H7 (cell line): ENCODE measurements around the gene RBMS1. TPM values are rescaled to one million over a fixed set of nuclear protein-coding genes. Genes with fewer than 3 reads are reported as not detected.

ENCODE experiments used
- DNase-seq: peaks from one replicate; pipeline ENCODE4 v3.0.0; 2012
- H3K27me3 ChIP-seq: 2 replicates; pipeline ENCODE4 v1.6.0; 2011; ENCODE audit warnings: mild to moderate bottlenecking, low read length; ENCODE audit not compliant: control insufficient read depth, insufficient read depth
- H3K36me3 ChIP-seq: replicated peaks from 2 replicates; pipeline ENCODE4 v1.5.1; 2011; ENCODE audit warnings: low read length; ENCODE audit not compliant: control insufficient read depth, insufficient read depth
- H3K4me3 ChIP-seq: 2 replicates; pipeline ENCODE4 v1.5.1; 2011; ENCODE audit warnings: low read depth, mild to moderate bottlenecking, control low read depth, low read length, moderate library complexity; ENCODE audit not compliant: insufficient read depth
- total RNA-seq: library from RNA; depleted of rRNA; stranded (reverse); fragments of >200 nt; shearing (Covaris generic); gene quantifications from 2 replicates; pipeline ENCODE4 v1.2.3, GENCODE V29; 2014

Gene RBMS1
- total RNA-seq, 1 experiment from 2014 or later: 46.7 TPM

DNA sequence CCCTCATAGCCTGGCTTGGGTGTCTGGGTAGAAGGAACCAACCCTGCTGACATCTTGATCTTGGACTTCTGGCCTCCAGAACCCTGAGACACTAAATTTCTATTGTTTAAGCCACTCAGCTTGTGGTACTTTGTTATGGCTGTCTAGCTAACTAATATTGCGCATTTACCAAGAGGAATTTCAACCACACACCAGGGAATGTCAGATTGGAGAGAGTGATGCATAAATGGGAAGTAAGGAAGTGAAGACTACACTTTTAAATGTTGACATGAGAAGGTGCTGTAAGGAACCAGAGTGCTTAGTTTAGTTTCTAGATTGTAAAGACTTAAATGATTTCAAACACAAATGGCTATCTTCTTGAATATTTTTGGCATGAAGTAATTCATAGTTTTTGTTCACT, 194.6 kb downstream of the RBMS1 start:
- DNase-seq: no peak
- Histone ChIP-seq H3K36me3 (no peaks in the 10 kb centered on the region), H3K27me3 (no peaks in the 10 kb centered on the region), H3K4me3 (no peak overlapping the region)

DNA sequence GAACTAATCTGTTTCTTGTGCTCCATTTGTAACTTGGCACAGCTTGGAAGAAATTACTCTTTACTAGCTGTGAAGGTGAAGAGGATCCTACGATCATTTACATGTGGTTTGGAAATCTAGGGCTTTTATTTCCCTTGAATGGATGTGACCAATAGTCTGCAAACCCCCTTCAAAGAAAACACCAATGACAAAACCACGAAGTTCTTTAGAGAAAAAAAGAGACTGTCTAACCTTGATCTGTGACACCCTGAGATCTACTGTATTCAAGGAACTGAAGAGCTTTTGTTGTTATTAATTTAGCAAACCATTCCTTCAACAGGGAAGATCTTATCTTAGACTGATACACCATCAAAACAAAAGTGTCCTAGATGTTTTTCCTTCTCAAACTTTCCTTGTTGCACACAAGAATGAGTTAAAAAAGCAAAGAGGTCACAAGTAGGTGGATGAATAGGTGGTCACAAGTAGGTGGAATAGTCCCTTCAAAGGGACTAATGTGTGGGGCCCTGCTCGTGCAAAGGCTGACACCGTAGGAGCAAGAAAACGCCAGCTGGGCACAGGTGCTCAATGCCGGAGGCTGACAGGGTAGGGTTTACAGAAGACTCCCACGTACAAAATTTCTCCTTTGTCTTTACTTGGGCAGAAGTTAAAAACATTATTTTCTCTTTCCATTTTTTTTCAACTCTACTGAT, 197.9 kb downstream of the RBMS1 start:
- Histone ChIP-seq H3K4me3 (no peak overlapping the region), H3K27me3 (no peaks in the 10 kb centered on the region), H3K36me3 (no peaks in the 10 kb centered on the region)
- DNase-seq: no peak

DNA sequence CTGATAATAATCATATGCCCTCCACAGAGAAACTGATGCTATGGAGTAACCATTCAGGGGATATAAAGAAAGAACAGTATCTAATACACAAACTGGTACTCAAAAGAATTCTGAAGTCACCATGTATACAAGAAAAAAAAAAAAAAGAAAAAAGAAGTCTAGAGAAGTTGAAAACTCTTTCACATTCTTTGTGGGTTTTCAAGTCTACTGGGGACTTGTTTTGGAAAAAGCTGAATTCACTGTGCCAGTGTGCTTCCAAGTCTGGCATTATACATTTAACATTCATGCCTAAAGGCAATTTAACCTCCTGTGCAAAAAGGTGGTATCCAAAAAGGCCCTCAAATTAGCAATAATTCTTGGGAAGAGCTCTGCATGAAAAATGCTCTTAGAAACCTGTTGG, 198.7 kb downstream of the RBMS1 start:
- H3K36me3 ChIP-seq: no peaks in the 10 kb centered on the region
- H3K4me3 ChIP-seq: no peak overlapping the region
- no peak for DNase-seq
- no peaks in the 10 kb centered on the region for H3K27me3 ChIP-seq

GRCh38 chr2:160294339-160294803, 199.2 kb downstream of the RBMS1 start:
- Histone ChIP-seq H3K4me3 (no peak overlapping the region), H3K27me3 (no peaks in the 10 kb centered on the region), H3K36me3 (no peaks in the 10 kb centered on the region)
- DNase-seq: no peak

DNA sequence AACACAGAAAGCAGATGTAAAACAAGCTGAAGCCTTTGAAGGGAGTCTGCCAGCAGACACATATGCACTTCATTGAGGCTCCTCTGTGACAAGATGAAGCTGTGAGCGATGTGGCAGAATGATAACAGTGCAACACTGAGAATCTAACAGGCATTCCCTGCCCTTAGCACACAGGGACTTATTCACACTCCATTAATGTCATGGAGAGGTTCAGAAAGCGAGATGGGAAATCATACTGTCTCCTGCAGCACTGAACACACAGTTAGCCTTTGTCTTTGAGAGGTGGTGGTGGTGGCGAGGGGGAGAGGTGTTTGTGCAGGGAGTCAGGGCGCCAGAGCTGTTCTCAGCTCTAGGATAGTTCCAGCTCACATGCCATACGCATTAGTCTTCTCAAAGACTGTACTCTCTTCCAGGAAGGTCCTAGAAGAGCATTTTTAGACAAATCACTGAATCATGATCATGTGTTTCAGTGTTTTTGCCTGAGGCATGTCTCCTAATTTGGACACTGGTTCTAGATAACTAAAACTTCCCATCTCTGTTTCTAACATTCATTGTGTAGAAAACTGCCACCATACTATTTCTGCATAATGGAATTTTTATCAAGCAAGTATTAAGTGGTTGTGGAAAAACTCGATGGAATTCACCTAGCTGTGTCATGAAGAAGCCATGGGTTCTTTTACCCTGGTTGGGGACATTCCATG, 200.1 kb downstream of the RBMS1 start:
- Histone ChIP-seq H3K36me3 (no peaks in the 10 kb centered on the region), H3K27me3 (no peaks in the 10 kb centered on the region), H3K4me3 (no peak overlapping the region)
- DNase-seq: no peak

- DNase-seq: no peak
- Histone ChIP-seq H3K36me3 (no peaks in the 10 kb centered on the region), H3K27me3 (no peaks in the 10 kb centered on the region), H3K4me3 (no peak overlapping the region)
Measured at GRCh38 chr2:160292225-160292624, 201.4 kb downstream of the RBMS1 start.

DNA sequence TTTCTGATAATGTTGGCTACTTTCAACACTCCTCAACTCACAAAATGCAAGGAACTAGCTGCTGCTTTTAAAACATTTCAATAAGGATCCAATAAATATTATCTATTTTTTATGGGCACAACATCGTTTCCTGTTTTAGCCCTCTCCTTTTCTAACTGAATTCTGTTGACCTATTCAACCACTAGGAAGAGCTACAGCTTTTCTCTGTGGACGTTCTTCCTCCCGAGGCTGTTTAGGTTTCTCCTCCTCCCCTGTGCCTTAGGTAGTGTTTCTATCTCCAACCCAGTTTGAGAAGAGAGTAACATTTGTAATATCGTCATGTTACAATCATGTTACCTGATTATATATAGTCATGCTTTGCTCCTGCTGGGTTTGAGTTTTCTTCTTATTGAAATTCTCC, 202.2 kb downstream of the RBMS1 start:
- no peaks in the 10 kb centered on the region for H3K36me3 ChIP-seq
- no peaks in the 10 kb centered on the region for H3K27me3 ChIP-seq
- H3K4me3 ChIP-seq: no peak overlapping the region
- no peak for DNase-seq

GRCh38 chr2:160290598-160290997, 203.0 kb downstream of the RBMS1 start:
- no peak for DNase-seq
- no peaks in the 10 kb centered on the region for H3K27me3 ChIP-seq
- no peaks in the 10 kb centered on the region for H3K36me3 ChIP-seq
- H3K4me3 ChIP-seq: no peak overlapping the region

- Histone ChIP-seq H3K4me3 (no peak overlapping the region), H3K36me3 (no peaks in the 10 kb centered on the region), H3K27me3 (no peaks in the 10 kb centered on the region)
- DNase-seq: no peak
Measured at GRCh38 chr2:160289831-160290230, 203.8 kb downstream of the RBMS1 start.

- no peak for DNase-seq
- Histone ChIP-seq H3K27me3 (no peaks in the 10 kb centered on the region), H3K4me3 (no peak overlapping the region), H3K36me3 (no peaks in the 10 kb centered on the region)
Measured at GRCh38 chr2:160289126-160289525, 204.5 kb downstream of the RBMS1 start.

DNA sequence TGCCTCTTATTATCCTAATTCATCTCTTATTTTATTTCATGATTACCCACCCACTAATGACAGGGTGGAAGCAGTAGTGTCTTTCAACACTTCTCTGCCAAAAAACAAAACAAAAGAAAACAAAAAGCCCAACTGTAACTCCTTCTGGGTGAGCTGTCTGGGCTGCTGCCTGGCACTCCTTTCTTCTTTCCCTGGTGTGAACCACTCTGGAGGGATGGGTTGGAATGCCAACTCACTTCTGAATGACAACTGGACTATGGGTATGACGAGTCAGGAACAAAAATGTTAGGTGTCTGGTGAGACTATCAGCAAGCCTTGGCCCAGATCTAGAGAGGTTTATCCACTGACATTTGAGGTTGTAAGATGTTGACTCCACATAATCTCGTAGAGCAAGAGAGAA, 205.3 kb downstream of the RBMS1 start:
- Histone ChIP-seq H3K4me3 (no peak overlapping the region), H3K27me3 (no peaks in the 10 kb centered on the region), H3K36me3 (no peaks in the 10 kb centered on the region)
- no peak for DNase-seq

DNA sequence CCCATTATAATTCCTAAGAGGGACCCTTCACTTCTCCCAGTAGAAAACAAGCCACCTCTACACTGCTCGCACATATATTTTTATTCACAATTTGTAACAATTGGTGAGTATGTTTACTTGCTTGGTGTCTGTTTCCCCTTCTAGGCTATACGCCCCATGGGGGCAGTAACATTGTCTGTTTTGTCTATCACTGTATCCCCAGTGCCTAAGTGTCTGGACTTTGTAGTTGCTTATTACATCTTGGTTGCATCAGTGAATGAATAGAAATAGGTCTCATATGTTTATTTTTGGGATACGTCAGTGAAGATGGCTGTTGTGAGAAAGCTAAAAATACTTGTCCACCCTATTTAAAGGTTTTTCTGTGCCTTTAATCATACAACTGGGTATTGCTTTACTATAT, 206.1 kb downstream of the RBMS1 start:
- DNase-seq: no peak
- no peaks in the 10 kb centered on the region for H3K27me3 ChIP-seq
- H3K36me3 ChIP-seq: no peaks in the 10 kb centered on the region
- no peak overlapping the region for H3K4me3 ChIP-seq

- Histone ChIP-seq H3K36me3 (no peaks in the 10 kb centered on the region; the same call in 1 of the 2 replicates), H3K27me3 (no peaks in the 10 kb centered on the region), H3K4me3 (no peak overlapping the region)
- no peak for DNase-seq
Measured at GRCh38 chr2:160286551-160286950, 207.1 kb downstream of the RBMS1 start.

- no peak overlapping the region for H3K4me3 ChIP-seq
- DNase-seq: no peak
- H3K27me3 ChIP-seq: no peaks in the 10 kb centered on the region
- H3K36me3 ChIP-seq: no peaks in the 10 kb centered on the region; the same call in 1 of the 2 replicates
Measured at GRCh38 chr2:160283675-160284074, 209.9 kb downstream of the RBMS1 start.

DNA sequence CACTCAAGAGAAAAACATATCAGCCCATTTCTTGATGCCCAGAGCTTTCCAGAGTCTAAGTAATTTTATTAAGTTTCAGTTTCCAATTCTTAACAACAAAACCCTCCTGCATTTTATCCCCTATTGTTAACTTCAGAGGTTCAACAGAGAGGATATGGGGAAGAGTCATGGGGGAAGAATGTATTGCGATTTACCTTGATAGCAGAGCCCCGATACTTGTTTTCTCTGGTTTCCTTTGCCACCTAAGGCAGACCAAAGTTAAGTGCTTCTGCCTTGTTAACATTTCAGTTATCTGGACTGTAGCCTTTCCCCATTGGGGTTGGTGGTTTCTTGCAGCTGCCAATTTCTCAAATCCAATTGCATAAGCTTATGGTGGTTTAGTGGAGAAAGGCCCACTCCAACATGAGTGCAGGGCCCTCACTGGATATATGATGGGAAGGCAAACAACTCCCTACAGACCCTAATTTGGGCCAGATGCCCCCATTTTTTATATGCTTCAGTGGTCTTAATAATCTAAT, 211.5 kb downstream of the RBMS1 start:
- no peaks in the 10 kb centered on the region; the same call in 1 of the 2 replicates for H3K36me3 ChIP-seq
- DNase-seq: no peak
- no peak overlapping the region for H3K4me3 ChIP-seq
- H3K27me3 ChIP-seq: no peaks in the 10 kb centered on the region
